ENCODE measurements around the gene INTS11. TPM values are rescaled to one million over a fixed set of nuclear protein-coding genes. Genes with fewer than 3 reads are reported as not detected.

INTS11 gene
- total and polyA plus RNA-seq, 9 of the 15 experiments (the other 6 are each of a cell fraction or from before 2014, with no cell fraction given): 3.6 to 183 (median 110) TPM

- TF ChIP-seq, protein P1, sequence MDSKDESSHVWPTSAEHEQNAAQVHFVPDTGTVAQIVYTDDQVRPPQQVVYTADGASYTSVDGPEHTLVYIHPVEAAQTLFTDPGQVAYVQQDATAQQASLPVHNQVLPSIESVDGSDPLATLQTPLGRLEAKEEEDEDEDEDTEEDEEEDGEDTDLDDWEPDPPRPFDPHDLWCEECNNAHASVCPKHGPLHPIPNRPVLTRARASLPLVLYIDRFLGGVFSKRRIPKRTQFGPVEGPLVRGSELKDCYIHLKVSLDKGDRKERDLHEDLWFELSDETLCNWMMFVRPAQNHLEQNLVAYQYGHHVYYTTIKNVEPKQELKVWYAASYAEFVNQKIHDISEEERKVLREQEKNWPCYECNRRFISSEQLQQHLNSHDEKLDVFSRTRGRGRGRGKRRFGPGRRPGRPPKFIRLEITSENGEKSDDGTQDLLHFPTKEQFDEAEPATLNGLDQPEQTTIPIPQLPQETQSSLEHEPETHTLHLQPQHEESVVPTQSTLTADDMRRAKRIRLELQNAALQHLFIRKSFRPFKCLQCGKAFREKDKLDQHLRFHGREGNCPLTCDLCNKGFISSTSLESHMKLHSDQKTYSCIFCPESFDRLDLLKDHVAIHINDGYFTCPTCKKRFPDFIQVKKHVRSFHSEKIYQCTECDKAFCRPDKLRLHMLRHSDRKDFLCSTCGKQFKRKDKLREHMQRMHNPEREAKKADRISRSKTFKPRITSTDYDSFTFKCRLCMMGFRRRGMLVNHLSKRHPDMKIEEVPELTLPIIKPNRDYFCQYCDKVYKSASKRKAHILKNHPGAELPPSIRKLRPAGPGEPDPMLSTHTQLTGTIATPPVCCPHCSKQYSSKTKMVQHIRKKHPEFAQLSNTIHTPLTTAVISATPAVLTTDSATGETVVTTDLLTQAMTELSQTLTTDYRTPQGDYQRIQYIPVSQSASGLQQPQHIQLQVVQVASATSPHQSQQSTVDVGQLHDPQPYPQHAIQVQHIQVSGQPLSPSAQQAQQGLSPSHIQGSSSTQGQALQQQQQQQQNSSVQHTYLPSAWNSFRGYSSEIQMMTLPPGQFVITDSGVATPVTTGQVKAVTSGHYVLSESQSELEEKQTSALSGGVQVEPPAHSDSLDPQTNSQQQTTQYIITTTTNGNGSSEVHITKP (IDR thresholded peaks at IDR 0.05; ENCODE audit: partially characterized antibody): peak; percentile 91
- TF ChIP-seq EHMT2 (IDR thresholded peaks at IDR 0.05) (no peak; the same call in 1 of the 2 replicates), MBD2 (IDR thresholded peaks at IDR 0.05; ENCODE audit: borderline replicate concordance, low read depth) (no peak; the same call in 1 of the 2 replicates), CBFA2T3 (IDR thresholded peaks at IDR 0.05) (0 out of 2 replicates have a peak, but pooled peaks have one; percentile 8), NUFIP1 (IDR thresholded peaks at IDR 0.05; ENCODE audit: partially characterized antibody) (no peak), CTBP1 (IDR thresholded peaks at IDR 0.05; ENCODE audit: borderline replicate concordance) (peak; percentile 100), ADNP (tag; IDR thresholded peaks at IDR 0.05) (no peak), CREB5 (CRISPR knock-in tag; IDR thresholded peaks at IDR 0.05) (no peak), SMAD1 (IDR thresholded peaks at IDR 0.05; ENCODE audit: low read depth, low read length, partially characterized antibody) (no peak), XRCC5 (IDR thresholded peaks at IDR 0.05; ENCODE audit: low read depth, low read length) (peak; percentile 77; the same call in 1 of the 2 replicates), TCFL5 (CRISPR knock-in tag; conservative IDR thresholded peaks at IDR 0.05) (no peak), NCOR1 (IDR thresholded peaks at IDR 0.05) (peak; percentile 48), RB1 (IDR thresholded peaks at IDR 0.05; ENCODE audit: low read depth) (peak; percentile 96), ASH1L (IDR thresholded peaks at IDR 0.05; ENCODE audit: borderline replicate concordance, low read depth, partially characterized antibody) (no peak), RBFOX2 (IDR thresholded peaks at IDR 0.05; ENCODE audit: low read depth, low read length) (peak; percentile 82), JUN (IDR thresholded peaks at IDR 0.05; ENCODE audit: borderline replicate concordance, low read depth, low read length) (peak; percentile 31; the same call in 1 of the 2 replicates), JUN (CRISPR knock-in tag; IDR thresholded peaks at IDR 0.05; ENCODE audit: borderline replicate concordance) (no peak)
- TF ChIP-seq, protein P2, sequence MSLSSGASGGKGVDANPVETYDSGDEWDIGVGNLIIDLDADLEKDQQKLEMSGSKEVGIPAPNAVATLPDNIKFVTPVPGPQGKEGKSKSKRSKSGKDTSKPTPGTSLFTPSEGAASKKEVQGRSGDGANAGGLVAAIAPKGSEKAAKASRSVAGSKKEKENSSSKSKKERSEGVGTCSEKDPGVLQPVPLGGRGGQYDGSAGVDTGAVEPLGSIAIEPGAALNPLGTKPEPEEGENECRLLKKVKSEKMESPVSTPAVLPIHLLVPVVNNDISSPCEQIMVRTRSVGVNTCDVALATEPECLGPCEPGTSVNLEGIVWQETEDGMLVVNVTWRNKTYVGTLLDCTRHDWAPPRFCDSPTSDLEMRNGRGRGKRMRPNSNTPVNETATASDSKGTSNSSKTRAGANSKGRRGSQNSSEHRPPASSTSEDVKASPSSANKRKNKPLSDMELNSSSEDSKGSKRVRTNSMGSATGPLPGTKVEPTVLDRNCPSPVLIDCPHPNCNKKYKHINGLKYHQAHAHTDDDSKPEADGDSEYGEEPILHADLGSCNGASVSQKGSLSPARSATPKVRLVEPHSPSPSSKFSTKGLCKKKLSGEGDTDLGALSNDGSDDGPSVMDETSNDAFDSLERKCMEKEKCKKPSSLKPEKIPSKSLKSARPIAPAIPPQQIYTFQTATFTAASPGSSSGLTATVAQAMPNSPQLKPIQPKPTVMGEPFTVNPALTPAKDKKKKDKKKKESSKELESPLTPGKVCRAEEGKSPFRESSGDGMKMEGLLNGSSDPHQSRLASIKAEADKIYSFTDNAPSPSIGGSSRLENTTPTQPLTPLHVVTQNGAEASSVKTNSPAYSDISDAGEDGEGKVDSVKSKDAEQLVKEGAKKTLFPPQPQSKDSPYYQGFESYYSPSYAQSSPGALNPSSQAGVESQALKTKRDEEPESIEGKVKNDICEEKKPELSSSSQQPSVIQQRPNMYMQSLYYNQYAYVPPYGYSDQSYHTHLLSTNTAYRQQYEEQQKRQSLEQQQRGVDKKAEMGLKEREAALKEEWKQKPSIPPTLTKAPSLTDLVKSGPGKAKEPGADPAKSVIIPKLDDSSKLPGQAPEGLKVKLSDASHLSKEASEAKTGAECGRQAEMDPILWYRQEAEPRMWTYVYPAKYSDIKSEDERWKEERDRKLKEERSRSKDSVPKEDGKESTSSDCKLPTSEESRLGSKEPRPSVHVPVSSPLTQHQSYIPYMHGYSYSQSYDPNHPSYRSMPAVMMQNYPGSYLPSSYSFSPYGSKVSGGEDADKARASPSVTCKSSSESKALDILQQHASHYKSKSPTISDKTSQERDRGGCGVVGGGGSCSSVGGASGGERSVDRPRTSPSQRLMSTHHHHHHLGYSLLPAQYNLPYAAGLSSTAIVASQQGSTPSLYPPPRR (CRISPR knock-in tag; IDR thresholded peaks at IDR 0.05; ENCODE audit: borderline replicate concordance): no peak
These were observed 16.3 kb downstream of the INTS11 start, which contains the start of the genes ACAP3 and PUSL1 (continued) for GRCh38 chr1:1307923-1308755.

Measured in K562 (cell line).